ENCODE measurements around the gene PYURF. TPM values are rescaled to one million over a fixed set of nuclear protein-coding genes. Genes with fewer than 3 reads are reported as not detected.

The PYURF gene
- total and polyA plus RNA-seq, 9 of the 15 experiments (the other 6 are each of a cell fraction or from before 2014, with no cell fraction given), result 22.5 to 199 (median 108) TPM

DNA sequence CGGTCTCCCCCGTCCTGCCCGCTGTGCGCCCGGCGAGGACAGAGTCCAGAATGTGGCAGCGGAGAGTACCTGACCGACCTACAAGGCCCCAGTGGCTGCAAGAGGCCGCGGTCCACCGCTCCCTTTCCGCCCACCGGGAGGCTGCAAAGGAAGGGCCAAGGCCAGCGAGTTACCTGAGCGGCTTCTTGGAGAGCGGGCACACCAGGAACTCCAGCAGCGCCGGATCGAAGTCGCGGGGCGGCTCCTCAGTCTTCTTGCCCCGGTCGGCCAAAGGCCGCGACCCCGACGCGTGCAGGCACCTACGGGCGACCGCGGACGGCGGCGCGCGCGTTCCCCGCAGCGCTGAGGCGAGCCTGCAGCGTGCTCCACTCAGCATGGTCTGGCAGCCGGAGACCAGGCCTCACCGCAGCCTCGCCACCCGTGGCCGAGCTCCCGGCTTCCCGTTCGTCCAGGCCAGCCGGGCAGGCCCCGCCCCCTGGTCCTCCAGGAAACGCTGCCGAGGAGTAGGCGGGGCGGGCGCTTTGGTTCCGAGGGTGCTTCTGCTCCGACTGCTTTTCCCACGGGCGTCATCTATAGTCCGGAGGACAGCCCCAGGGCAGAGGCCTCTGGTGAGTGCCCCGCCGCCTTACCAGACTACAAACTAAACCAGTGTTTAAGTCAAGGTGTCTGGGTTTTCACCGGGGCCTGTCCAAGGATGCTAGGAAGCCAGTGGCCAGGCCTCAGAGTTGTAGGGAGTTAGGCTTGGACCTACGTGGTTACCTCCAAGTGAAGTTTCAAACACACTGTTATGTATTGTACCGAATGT, at the start of gene PYURF (continued):
- TF ChIP-seq, protein P1, sequence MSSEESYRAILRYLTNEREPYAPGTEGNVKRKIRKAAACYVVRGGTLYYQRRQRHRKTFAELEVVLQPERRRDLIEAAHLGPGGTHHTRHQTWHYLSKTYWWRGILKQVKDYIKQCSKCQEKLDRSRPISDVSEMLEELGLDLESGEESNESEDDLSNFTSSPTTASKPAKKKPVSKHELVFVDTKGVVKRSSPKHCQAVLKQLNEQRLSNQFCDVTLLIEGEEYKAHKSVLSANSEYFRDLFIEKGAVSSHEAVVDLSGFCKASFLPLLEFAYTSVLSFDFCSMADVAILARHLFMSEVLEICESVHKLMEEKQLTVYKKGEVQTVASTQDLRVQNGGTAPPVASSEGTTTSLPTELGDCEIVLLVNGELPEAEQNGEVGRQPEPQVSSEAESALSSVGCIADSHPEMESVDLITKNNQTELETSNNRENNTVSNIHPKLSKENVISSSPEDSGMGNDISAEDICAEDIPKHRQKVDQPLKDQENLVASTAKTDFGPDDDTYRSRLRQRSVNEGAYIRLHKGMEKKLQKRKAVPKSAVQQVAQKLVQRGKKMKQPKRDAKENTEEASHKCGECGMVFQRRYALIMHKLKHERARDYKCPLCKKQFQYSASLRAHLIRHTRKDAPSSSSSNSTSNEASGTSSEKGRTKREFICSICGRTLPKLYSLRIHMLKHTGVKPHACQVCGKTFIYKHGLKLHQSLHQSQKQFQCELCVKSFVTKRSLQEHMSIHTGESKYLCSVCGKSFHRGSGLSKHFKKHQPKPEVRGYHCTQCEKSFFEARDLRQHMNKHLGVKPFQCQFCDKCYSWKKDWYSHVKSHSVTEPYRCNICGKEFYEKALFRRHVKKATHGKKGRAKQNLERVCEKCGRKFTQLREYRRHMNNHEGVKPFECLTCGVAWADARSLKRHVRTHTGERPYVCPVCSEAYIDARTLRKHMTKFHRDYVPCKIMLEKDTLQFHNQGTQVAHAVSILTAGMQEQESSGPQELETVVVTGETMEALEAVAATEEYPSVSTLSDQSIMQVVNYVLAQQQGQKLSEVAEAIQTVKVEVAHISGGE (CRISPR knock-in tag; IDR thresholded peaks at IDR 0.05), result peak; percentile 86 to 99 (median 97)
- peak; percentile 78 for TF ChIP-seq SETDB1 (IDR thresholded peaks at IDR 0.05; ENCODE audit: low read length)
- TF ChIP-seq ETS2 (tag; IDR thresholded peaks at IDR 0.05; ENCODE audit: borderline replicate concordance, poor library complexity, severe bottlenecking), result no peak
- TF ChIP-seq, protein P2, sequence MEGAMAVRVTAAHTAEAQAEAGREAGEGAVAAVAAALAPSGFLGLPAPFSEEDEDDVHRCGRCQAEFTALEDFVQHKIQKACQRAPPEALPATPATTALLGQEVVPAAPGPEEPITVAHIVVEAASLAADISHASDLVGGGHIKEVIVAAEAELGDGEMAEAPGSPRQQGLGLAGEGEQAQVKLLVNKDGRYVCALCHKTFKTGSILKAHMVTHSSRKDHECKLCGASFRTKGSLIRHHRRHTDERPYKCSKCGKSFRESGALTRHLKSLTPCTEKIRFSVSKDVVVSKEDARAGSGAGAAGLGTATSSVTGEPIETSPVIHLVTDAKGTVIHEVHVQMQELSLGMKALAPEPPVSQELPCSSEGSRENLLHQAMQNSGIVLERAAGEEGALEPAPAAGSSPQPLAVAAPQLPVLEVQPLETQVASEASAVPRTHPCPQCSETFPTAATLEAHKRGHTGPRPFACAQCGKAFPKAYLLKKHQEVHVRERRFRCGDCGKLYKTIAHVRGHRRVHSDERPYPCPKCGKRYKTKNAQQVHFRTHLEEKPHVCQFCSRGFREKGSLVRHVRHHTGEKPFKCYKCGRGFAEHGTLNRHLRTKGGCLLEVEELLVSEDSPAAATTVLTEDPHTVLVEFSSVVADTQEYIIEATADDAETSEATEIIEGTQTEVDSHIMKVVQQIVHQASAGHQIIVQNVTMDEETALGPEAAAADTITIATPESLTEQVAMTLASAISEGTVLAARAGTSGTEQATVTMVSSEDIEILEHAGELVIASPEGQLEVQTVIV (CRISPR knock-in tag; IDR thresholded peaks at IDR 0.05; ENCODE audit: borderline replicate concordance), result no peak
- TF ChIP-seq, protein P3, sequence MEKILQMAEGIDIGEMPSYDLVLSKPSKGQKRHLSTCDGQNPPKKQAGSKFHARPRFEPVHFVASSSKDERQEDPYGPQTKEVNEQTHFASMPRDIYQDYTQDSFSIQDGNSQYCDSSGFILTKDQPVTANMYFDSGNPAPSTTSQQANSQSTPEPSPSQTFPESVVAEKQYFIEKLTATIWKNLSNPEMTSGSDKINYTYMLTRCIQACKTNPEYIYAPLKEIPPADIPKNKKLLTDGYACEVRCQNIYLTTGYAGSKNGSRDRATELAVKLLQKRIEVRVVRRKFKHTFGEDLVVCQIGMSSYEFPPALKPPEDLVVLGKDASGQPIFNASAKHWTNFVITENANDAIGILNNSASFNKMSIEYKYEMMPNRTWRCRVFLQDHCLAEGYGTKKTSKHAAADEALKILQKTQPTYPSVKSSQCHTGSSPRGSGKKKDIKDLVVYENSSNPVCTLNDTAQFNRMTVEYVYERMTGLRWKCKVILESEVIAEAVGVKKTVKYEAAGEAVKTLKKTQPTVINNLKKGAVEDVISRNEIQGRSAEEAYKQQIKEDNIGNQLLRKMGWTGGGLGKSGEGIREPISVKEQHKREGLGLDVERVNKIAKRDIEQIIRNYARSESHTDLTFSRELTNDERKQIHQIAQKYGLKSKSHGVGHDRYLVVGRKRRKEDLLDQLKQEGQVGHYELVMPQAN (IDR thresholded peaks at IDR 0.05; ENCODE audit: borderline replicate concordance), result peak; percentile 31; the same call in 1 of the 2 replicates
- peak; percentile 77 for TF ChIP-seq POLR2B (IDR thresholded peaks at IDR 0.05; ENCODE audit: low read depth, partially characterized antibody)
- TF ChIP-seq, protein P4, sequence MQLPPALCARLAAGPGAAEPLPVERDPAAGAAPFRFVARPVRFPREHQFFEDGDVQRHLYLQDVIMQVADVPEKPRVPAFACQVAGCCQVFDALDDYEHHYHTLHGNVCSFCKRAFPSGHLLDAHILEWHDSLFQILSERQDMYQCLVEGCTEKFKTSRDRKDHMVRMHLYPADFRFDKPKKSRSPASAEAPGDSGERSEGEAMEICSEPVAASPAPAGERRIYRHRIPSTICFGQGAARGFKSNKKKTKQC (CRISPR knock-in tag; IDR thresholded peaks at IDR 0.05), result peak; percentile 68; the same call in 1 of the 2 replicates
- 0 out of 2 replicates have a peak, but pooled peaks have one; percentile 44 for TF ChIP-seq LCOR (CRISPR knock-in tag; IDR thresholded peaks at IDR 0.05)
- TF ChIP-seq, protein P5, sequence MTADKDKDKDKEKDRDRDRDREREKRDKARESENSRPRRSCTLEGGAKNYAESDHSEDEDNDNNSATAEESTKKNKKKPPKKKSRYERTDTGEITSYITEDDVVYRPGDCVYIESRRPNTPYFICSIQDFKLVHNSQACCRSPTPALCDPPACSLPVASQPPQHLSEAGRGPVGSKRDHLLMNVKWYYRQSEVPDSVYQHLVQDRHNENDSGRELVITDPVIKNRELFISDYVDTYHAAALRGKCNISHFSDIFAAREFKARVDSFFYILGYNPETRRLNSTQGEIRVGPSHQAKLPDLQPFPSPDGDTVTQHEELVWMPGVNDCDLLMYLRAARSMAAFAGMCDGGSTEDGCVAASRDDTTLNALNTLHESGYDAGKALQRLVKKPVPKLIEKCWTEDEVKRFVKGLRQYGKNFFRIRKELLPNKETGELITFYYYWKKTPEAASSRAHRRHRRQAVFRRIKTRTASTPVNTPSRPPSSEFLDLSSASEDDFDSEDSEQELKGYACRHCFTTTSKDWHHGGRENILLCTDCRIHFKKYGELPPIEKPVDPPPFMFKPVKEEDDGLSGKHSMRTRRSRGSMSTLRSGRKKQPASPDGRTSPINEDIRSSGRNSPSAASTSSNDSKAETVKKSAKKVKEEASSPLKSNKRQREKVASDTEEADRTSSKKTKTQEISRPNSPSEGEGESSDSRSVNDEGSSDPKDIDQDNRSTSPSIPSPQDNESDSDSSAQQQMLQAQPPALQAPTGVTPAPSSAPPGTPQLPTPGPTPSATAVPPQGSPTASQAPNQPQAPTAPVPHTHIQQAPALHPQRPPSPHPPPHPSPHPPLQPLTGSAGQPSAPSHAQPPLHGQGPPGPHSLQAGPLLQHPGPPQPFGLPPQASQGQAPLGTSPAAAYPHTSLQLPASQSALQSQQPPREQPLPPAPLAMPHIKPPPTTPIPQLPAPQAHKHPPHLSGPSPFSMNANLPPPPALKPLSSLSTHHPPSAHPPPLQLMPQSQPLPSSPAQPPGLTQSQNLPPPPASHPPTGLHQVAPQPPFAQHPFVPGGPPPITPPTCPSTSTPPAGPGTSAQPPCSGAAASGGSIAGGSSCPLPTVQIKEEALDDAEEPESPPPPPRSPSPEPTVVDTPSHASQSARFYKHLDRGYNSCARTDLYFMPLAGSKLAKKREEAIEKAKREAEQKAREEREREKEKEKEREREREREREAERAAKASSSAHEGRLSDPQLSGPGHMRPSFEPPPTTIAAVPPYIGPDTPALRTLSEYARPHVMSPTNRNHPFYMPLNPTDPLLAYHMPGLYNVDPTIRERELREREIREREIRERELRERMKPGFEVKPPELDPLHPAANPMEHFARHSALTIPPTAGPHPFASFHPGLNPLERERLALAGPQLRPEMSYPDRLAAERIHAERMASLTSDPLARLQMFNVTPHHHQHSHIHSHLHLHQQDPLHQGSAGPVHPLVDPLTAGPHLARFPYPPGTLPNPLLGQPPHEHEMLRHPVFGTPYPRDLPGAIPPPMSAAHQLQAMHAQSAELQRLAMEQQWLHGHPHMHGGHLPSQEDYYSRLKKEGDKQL (CRISPR knock-in tag; IDR thresholded peaks at IDR 0.05; ENCODE audit: borderline replicate concordance), result peak; percentile 62; the same call in 1 of the 2 replicates
- TF ChIP-seq TBL1XR1 (IDR thresholded peaks at IDR 0.05; ENCODE audit: low read length in 2 of 2), result peak in 1 of 2 experiments; percentile 59; a peak in 1 of 4 replicates

Data from K562 (cell line).